Ammon's horn (tissue), 1 donor: Measurements from ENCODE around the gene FAM174A.

Experiments used
- DNase-seq: peaks from one replicate; pipeline ENCODE4 v3.0.0-alpha.2; 2016; ENCODE audit warnings: low spot score

FAM174A gene

DNA sequence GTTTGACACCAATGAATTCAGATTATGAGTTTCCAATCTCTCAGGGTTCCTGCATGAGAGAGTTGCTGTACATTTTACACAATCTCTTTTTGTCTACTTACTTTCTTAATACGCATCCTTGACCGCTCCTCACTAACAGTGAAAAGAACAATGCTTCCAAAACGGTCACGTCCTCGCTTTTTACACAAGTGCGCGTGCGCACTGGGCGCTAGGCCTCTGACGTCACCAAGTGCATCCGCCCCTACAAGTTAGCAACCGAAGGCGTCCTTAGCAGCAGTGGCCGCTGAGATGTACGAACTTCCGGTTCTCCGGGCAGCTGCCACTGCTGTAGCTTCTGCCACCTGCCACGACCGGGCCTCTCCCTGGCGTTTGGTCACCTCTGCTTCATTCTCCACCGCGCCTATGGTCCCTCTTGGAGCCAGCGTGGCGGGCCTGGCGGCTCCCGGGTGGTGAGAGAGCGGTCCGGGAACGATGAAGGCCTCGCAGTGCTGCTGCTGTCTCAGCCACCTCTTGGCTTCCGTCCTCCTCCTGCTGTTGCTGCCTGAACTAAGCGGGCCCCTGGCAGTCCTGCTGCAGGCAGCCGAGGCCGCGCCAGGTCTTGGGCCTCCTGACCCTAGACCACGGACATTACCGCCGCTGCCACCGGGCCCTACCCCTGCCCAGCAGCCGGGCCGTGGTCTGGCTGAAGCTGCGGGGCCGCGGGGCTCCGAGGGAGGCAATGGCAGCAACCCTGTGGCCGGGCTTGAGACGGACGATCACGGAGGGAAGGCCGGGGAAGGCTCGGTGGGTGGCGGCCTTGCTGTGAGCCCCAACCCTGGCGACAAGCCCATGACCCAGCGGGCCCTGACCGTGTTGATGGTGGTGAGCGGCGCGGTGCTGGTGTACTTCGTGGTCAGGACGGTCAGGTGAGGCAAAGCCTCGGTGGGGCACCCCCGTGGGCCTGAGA, at the start of gene FAM174A:
Gene FAM174A (plus strand): TSS at position 315 of the 946 bp plus-strand sequence. CDS start 157 bp downstream, at position 472.
- DNase-seq = peak; percentile 99

DNA sequence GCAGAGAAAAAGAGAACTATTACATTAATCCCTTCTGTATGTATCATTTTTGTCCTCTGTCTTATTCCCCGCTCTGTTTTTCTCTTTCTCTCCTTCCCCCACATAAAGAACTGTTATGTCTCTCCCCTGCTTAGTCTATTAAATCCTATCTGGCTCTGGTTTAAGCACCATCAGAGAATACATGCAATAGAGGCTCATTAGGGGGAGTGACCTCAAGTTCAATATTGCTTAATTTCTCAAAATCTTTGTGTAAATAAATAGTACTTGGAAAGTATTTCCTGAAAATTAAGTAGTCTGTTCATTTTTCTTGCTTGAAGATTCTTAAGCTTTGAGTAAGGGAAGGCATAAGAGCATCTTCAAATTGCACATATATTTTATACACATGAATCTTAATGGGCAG, 41.2 kb upstream of the FAM174A start:
- no peak for DNase-seq

DNA sequence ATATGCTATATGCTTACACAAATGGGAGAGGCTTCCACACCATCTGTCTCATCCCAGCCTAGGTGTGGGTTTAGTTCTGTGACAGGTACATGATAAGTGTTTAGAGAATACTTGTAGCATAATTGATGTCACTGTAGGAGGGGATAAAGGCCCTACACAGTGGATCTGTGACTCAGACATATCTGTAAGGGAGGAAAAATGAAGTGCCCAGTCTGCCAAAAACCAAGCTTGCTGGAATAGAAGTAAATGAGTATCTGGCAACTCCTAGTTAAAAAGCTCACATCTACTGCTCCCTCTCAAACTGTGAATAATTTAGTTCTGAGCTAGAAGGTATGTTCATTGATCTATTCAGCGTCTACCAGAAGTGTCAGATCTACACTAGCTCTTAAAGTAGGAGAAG, 38.9 kb upstream of the FAM174A start:
- no peak for DNase-seq

DNA sequence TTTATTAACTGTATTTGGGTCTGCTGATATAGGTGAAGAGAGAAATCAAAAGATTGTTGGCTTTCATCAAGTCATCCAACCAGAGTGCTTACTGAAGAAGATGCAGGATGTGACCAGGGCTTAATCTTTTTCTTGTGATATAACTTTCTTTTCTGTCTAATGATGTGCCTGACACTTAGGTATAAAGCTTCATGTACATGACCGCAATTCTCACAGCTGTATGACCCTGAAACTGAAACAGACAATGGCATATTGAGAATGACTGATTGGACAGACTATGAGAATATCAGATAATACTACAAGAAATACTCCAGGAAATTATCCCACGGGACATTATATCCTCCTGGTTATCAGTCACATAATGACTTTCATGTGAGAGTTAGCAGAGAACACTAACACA, 32.5 kb upstream of the FAM174A start:
- no peak for DNase-seq

DNA sequence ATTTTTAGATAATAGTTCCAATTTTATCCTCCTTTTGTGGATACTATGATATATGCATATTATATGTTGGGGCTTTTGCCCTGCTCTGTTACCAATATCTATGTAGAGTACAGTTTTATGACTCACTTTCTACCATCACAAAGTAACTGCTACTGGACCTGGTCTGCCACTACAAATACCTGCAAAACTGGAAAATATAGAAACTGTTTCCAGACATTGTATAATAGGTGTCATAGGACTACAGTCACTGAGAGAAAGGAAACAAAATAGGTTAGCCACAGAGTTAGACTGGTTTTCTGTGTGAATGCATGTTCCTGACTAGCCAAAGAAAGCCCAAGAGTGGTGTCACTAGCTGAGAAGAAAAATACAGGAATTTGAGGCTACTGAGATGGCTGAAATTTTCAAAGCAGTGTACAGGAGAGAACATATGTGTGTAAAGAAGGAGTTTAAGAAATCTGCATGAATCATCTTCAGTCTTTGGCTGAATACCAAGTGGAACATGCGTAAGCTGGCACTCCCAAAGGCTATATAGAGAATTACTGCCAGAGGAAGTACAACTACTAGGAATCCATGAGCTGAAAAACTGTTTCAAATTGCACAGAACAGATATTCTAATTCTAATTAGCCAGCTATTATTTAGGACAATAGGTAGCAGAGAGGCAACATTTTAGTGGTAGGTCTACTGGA, 29.0 kb upstream of the FAM174A start:
- peak; percentile 5 for DNase-seq

DNA sequence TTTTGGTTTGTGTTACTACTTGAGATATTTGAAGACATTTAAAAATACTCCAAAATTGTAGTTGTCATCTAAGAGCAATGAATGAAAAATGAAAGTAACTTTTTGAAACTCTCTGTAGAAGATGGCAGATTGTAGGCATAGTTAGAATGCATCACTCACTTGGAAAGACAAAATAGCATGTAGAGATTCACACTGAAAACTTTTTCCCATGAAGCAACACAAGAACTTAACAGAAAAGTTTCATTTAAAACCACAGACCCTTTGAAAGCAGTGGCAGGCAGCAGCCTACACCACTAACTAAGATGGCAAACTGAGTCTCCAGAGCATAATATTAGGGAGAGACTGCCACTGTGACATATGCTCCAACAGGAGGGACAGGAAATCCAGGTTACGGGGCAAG, 18.9 kb upstream of the FAM174A start:
- DNase-seq = no peak

DNA sequence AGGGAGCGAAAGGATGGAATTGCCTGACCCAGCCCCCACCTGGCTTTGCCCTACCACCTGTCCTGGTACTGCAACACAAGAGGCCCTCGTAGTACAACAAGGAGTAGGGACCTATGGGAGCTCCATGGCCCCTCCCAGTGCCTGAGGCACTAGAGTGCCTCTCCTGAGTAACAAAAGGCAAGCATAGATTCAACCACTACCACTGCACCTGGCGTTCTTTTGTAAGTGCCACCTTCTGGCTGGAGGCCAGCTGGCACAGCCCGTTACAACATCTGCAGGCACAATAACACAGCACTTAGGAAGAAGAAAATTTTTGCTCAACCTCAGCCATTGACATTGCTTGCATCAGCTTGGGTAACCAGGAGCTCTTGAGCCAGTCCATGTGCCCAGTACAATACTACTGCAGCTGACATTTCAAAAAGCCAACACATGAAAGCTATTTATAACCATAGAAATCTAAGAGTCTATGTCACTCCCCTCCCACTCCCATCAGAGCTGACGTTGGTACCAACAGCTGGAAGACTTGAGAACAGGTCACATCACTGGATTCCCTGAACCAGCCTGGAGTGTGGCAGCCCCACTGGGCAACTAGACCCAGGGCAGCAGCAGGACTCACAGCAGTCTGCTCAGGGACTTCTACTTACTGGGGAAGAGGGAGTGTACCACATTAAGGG, 17.7 kb upstream of the FAM174A start:
- DNase-seq = no peak

DNA sequence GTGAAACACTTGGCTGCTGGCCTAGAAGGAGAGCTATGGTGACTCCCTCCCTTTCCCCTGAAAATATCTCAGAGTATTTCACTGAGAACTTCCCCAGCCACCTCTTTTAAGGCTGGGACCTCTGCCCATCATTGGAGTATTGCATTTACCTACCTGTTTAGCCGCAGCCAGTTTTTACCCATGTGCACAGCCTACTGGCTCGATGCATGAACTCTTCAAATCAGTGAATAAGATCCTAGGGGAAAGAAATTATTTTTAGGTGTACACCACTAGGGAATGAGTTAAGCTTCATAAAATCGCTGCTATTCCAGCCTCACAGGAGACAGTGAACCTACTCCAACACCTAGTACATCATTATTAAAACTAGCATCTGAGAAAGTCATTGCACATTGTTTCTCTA, 16.8 kb upstream of the FAM174A start:
- DNase-seq = no peak

DNA sequence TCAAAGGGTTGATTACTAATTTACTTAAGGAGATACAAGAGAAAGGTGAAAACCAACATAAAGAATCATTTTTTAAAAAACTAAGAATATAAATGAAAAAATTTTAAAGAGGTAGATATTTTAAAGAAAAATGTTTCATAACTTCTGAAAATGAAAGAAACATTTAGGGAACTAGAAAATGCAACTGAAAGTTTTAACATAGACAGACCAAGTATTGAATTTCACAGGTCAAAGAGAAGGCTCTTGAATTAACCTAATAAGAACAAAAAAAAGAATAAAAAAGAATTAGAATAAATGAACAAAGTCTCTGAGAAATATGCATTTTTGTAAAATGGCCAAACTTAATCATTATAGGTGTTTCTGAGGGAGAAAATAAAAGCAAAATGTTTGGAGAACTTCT, 16.1 kb upstream of the FAM174A start:
- DNase-seq = no peak

DNA sequence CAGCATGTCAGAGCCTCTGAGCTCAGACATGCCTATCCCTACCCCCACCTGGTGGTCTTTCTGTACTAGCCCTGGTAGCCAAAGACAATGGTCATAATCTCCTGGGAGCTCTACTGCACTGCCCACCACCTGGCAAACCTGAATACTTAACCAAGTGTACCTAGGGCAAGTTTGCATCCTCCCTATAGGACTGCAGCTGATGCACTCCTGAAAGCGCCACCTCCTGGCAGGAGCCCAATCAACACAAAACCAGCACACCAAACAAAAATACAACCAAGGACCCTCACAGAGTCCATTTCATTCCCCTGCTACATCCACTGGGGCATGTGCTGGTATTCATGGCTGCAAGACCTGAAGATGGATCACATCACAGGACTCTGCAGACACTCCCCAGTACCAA, 14.8 kb upstream of the FAM174A start:
- DNase-seq = no peak

DNA sequence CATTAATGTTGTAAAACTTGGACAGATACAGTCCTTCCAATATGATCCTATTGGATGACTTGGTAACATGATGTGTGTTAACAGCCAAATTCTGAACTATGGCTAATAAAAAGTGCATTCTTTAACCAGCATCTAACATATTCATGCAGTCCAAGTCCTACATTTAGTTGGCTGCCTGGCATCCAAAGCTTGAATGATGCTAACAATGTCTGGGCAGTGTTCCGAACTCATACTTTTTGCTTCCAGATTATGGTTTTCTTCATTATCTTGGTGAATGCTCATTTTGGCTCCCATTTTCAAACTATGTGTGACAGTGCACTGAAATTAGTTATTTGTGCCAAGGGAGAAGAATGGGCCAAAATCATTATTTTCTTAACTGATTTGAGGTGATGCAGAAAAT, 2.8 kb downstream of the FAM174A start:
- no peak for DNase-seq

DNA sequence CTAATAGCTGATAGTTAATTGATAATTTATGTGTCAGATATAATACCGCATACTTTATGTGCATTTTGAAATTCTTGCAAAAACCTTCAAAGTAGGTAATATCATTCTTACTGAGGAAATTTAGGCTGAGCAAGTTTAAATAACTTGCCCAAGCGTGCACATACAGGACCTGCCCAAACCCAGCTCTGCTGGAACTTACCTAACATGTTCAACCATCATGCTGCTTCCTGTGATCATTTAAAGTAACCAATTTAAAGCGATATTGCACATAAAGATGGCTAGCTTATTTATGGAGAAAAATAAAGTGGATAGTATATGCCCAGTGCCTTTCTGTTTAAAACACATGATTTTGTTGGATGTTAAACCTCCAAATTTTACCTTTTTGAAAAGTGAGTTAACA, 4.3 kb downstream of the FAM174A start:
- DNase-seq = no peak

DNA sequence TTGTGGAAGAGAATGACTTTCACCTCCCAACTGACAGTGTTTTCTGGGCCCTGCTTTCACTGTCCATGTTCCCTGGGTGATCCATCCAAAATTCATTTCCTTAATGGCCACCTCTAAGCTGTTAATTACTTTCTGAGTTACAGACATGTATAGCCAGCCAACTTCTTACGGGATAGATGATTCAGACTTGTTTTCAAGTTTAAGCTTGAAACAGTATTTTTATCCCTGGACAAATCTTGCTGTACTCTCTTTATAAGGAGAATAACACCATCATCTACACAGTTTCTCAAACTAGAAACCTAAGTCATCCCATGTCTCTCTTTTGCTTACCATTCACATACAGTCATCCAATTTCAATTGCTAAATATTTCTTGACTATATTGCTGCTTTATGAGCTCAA, 6.9 kb downstream of the FAM174A start:
- DNase-seq = no peak

DNA sequence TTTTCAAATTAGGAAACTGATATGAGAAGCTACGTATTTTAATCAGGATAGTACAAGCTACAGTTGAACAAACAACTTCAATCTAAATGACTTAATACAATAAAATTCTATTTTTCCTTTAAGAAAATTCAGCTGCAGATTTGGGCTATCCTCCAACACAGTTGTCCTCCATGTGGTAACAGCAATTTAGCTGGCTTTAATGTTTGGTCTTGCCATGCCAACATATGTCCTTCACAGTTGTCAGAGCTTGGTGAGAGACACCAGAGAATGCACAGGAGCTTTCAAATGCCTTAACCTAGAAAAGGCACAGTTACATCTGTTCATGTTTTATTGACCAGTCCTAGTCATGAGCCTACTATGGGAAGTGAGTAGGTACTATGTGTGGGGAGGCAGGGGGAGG, 10.8 kb downstream of the FAM174A start:
- DNase-seq = no peak

DNA sequence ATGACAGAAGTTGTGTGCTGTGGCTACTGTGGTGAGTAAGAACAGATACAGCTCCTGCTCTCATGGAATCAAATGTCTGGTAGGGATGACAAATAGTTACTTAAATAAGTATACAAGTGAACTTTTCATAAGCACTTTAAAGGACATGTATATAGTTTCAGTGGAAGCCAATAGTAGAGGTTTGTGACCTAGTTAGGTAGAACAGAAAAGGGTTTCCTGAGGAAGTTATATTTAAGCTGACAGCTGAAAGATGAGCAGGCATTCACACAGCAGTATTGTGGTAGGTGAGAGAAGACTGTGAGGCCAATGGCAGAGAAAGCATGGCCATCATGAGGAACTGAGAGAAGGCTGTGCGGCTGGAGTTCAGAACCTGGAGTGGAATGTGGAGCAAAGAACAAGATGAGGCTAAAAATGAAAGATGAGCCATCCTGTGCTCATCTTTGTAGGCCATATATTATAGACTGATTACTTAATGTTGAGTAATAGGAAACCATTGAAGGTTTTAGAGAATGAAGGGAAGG, 15.4 kb downstream of the FAM174A start:
- no peak for DNase-seq

DNA sequence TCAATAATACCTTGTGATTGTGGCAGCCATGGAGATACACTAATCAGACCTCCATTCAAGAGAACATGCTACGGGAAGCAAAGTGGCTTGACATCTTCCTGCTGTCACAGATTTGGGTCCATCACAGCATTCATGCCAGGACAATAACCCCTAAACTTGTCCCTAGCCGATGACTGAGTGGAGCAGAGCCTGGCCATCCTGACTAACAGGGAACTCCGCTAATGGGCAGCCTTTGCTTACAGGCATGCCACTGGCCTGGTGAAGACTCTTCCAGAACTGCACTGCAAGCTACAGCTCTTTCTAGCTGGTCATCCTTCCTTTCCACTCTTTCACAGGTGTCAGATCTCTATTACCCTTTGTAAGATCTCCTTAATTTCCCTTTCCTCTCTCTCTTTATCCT, 16.0 kb downstream of the FAM174A start:
- DNase-seq = no peak

DNA sequence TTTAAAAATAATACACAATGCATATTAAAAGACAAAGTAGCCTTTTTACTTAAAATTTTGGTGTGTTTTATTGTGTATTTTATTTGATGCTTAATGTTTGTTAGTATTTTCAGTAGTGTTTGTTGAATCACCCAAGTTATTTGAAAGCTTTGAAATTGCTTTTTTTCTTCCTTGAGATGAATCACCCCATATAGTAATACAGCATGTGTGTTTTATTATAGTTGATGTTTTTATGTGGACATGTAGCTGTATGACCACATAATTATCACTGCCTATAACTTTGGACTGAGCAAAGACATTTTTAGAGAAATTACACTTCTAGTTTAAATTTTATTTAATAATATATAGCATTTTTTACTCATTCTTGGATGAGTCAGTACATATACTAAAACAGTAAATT, 18.0 kb downstream of the FAM174A start:
- no peak for DNase-seq

DNA sequence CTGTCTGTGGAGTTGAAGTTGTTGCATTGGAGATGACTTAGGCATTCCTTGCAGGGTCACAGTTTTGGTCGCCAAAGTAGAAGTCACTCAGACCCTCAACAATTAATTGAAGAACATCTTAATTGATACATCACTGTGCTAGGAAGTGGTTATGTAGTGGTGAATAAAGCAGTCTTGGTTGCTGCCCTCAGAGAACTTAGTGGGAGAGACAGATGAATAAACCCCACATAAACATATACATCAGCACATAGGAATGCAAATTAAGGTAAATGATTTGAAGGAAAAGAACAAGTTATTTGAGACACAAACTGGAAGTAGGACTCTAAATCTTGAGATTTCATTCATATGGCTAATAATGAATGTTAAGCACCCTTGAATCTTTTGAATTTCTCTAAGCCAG, 25.7 kb downstream of the FAM174A start:
- no peak for DNase-seq

DNA sequence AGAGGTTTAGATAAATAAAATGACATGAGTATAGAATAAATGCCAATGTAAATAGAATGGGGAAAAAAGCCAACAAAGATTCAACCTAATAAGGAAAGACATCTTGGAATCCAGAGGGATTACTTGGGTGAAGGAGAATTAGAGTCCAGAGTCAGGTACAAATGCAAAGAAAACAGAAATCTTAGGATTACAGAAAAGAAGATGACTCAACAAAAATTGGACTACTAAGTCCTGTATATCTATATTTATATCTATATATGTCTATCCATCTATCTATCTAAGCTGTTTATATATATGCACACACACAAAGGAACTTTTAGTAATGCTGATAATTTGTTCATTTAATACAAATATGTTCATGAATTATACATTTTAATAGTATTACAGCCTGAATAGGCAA, 27.6 kb downstream of the FAM174A start:
- DNase-seq = no peak

DNA sequence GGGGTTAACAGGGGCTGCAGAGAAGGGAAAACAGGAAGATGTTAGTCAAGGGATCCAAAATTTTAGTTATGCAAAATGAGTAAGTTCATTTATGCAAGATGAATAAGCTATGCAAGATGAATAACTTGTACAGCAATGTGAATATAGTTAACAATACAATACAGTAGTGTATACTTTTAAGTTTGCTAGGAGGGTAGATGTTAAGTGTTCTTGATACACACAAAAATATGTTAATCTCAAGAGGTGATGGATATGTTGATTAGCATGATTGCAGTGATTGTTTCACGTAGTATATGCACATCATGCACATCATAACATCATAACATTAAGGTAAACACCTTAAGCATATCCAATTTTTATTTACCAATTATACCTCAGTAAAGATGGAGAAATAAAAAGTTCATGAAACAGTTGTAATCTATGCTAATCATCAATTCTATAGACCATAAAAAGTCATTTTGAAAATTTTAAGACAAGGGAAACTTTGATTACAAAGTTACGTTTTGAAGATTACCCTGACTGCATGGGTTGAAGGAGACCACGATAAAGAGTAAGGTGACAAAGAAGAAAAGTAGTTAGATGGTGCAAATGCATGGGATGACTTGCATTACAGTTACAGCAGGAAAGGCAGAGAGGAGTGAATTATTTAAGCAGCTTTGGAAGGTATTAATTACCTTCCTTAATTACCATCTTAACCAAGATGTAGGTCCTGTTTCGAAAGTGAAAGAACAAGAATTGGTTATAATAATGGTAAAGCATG, 31.4 kb downstream of the FAM174A start:
- DNase-seq = no peak

DNA sequence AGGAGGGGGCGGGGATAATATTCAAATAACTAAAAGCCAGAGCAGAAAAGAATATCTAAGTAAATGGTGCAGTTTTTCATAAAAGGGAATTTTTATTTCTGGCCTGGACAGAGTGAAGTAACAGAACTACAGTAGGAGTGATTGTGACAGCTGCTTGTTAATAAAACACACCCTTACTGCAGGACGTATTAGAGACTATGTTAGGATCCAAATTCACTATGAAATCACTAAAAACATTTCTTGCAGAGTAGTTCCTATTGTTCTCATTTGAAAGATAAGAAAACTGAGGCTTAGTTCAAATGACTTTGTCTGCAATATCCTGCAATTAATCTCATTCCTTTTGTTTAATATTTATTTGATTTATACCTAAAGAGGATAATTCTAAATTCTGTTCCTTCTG, 39.5 kb downstream of the FAM174A start:
- DNase-seq = no peak

DNA sequence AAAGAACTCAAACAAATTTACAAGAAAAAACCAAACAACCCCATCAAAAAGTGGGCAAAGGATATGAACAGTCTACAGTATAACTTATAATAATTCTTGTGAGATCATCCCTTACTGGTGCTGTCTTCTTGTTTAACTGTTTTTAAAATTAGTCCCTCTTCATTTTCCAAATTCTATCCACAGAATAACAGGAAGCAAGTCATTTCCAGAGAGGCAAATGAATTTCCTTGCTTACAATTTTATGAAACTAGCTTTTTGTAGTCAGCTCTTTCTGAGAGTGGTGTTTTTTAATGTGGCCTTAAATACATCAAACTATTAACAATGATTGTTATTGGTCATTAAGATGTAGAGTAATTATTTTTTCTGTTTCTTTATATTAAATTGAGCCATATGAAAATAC, 40.6 kb downstream of the FAM174A start:
- DNase-seq = no peak
